ENCODE results near the gene FAM184B.
"Not testable (repeated sequence)": the region's sequence is repeated elsewhere in the genome, so short reads cannot be mapped to it uniquely, and the experiment has no call there.

The FAM184B gene

DNA sequence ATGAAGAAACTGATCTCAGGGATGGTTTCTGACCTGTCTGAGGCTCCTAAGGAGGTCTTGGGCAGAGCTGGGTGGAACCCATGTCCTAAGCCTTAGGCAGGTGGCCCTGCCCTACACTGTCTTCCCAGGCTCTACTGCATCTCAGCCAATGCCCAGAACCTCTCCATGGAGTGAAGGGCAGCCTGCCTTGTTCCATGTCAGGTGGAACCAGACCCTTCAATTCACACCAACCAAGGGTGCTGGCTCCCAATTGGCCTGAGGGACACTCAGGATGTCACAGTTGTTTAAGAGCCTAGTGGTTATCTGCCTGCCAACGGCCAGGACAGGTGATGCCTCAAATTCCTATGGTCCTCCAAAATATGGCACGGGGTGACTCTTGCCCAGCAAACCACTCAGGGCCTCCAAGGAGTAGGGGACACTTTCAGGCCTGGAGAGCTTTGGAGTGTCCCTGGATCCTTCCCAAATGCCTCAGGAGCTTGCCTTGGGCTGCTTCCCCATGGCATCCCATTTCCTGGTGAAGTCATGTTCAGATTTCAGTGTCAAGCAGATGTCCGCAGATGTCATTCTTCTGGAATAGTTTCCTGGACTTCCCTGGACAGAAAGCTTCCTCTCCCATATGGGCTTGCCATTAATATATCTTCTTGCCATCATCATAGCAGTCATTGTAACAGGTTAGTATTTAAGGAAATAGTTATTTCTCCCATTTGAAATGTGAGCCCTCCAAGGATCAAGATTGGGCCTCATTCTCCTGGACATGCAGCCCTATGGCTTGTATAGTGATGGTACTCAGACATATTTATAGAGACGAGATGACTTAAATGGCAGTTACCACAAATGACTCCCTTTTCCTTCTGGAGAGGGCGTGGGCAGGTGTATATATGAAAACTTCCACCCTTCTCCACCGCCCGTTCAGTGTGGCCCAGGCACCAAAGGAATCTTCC is 99.9 kb downstream of the FAM184B start:
- DNase-seq, result no peak

DNA sequence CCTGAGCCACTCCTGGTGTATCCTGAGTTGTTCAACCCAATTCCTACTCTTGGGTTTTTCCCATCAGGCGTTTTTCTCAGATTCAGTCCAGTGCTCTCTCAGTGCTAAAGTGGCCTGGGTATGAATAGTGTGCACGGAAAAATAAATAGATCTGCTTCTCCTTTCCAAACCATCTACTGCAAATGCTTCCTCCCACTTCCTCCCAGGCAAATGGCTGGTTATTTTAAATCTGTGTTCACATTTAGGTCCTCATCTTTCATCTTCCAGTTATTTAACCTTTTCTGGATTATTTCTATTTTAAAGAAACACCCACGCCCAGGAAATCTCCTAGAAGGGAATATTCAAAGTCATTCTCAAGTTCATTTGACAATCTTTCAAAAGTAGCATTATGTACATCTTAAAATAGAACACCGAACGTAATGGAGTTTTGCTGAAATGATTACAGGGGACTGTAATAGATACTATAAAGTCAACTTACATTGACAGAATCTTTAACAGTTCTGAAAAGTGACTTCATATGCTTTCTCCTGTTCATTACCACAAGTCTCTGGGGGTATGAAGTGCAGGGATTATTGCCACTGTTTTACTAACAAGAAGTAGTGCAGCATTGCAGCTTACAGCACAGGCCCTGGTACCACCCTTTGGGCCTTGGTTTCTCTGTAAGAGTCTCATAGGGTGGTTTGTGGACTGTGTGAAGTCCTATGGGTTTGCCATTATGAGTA is 100.7 kb downstream of the FAM184B start:
- DNase-seq, result no peak

DNA sequence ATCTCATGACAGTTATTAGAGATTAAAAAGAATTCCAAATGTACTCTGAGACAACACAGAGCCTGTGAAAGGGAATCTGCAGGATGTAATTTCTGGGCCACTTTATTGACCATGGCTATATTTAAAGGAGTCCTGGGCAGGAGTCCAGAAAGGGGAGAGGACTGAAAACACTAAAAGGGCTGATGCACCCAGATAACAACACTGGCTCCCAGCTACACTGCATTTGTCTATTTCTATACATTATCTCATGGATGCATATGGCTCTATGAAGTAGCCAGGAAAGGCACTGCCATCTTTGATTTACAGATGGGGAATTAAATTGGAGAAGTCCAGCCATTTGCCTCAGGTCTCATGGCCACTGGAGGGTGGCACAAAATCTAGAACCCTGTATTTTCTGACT is 111.0 kb downstream of the FAM184B start:
- no peak for DNase-seq

DNA sequence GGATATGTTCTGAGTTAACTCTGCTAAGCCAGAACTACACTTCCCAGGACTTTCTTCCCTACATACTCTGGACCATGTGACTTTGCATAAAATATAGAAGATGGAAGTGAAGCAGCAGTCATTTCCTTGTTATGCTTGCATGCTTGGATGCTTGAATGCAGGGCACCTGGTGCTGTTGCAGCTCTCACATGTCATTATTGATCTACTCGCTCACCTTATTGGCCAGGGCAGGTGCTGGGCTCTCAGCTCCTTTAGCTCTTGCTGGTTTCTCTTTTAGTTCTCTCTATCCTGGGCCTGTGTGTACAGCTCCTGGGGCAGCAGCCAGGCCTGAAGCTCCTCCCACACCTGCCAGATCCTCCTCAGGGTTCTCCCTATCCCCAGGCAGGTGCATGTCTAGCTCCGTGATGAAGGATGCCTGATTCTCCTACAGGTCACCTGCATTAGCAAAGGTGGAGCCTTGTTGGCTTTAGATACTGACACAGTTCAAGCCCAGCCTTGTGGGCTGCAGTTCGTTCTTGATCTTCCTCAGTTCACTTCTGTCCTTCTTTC is 113.7 kb downstream of the FAM184B start:
- peak; percentile 8 to 90 (median 33) for DNase-seq

DNA sequence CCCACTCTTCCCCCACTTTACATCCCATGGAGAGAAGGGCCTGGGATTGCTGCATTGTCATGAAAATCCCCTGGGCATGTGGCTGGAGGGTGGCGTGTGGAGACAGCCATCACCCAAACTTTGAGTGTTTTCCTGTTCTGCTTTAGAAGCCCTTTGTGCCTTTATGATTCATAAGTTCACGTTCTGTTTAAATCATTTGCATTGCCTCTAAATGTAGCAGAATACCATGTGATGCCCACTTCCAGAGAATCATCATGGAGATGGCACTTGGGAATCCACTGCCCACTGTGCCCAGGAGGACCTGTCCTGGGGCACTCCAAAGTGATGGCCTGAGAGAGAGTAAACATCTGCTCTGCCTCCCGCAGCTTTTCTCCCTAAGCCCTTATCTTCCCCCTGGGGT is 114.2 kb downstream of the FAM184B start:
- DNase-seq, result no peak

DNA sequence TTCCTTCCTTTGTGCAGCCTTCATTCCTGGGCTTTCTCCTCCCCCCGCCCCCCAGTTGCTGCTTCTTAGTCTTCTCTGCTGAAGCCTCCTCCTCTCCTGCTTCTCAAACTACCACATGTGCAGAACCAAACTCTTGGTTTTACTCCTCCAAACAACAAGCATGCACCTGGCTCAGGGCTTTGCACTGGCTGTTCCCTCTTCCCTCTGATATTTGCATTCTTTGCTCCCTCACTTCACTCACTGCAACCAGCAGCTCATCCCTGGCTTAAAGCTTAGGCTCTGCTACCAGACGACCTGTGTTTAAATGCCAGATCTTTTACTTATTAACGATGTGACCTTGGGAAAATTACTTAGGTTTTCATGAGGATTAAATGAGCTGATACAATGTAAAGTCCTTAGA is 115.6 kb downstream of the FAM184B start:
- DNase-seq, result no peak

DNA sequence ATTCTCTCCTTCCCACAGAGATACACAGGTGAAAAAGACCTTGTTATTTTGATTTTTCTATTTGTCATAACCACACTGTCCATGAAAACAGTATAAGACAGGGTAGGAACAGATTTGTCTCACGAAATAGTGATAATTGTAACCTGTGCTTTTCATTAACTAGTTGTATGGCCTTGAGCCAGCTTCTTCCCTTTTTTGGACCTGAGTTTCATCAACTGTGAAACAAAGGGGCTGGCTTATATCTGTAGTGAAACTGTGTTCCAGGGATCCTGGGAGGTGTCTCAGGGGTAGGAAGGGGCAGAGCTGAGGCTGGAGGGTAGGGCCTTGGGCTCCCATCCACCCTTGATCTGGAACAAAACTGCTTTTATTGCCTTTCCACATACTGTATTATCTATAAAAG is 116.1 kb downstream of the FAM184B start:
- no peak for DNase-seq

DNA sequence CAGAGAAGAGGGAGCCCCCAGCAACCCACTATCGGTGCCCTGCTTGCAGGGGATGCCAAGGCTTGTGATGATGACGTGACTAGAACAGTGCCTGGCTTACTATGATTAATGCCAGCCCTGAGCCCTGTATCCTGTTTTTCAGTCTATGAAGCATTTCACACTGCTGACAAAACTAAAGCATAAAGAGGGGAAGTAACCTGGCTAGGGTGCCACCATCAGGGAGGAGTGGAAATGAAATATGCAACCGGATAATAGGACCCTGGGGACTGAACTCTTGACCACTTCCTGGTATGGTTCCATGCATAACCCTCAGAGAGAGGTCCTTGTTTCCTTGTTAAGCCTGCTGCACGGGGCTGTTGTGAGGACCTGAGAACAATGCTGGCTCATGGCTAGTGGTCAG is 116.7 kb downstream of the FAM184B start:
- DNase-seq, result peak in 1 of 3 experiments; percentile 23

DNA sequence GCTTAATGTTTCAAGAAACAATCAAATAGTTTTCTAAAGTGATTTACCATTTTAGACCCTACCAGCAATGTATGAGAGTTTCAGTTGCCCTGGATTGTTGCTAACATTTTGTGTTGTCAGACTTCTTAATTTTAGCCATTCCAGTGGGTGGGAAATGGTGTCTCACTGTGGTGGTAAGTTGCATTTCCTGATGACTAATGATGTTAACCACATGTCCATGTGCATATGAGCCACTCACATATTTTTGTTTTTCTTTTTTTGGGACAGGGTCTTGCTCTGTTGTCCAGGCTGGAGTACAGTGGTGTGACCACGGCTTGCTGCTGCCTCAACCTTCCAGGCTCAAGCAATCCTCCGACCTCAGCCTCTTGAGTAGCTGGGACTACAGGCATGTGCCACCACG is 118.7 kb downstream of the FAM184B start:
- DNase-seq, result no peak

DNA sequence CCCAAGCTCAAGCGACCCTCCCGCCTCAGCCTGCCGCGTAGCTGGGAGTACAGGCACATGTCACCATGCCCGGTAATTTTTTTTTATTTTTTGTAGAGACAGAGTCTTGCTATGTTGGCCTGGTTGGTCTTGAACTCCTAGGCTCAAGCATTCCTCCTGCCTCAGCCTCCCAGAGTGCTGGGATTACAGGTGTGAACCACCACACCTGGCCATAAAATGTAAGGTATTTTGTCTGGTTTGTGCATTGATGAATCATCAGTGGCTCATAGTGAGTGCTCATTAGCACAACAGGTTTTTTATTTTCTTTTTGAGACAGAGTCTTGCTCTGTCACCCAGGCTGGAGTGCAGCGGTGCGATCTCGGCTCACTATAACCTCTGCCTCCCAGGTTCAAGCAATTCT is 122.2 kb downstream of the FAM184B start:
- not testable (repeated sequence) for DNase-seq

DNA sequence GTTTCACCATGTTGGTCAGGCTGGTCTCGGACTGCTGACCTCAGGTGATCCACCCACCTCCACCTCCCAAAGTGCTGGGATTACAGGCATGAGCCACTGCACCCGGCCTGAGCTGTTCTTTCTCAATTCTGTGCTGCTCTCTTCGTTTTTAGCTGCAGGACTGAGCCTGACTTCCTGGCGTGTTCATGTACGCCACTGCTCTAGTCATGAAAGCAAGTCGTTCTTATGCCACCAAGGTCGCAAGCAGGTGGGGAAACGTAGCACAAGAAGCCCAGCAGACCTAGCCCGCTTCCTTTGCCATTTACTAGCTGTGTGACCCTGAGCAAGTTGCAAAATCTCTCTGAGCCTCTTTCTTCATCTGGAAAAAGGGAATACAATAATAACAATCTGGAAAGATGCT is 123.6 kb downstream of the FAM184B start:
- DNase-seq, result no peak

DNA sequence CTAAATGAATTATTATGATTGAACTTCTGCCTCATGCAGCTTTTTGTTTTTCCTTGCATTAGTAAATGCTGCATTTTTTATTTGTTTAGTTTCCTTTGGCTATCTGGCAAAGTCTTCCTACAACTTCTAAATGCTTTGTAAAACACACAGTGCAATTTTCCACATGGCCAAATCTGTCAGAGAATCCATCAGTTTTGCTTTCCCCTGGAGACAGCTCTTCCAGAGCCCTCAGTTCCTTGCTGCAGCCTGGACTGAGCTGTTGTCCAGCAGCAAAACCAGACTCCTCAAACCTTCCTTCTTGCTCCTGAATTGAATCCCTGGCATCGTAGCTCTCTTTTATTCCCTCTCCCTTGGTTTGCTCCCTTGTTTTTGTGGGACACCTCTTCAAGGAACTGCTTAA is 124.3 kb downstream of the FAM184B start:
- no peak for DNase-seq

DNA sequence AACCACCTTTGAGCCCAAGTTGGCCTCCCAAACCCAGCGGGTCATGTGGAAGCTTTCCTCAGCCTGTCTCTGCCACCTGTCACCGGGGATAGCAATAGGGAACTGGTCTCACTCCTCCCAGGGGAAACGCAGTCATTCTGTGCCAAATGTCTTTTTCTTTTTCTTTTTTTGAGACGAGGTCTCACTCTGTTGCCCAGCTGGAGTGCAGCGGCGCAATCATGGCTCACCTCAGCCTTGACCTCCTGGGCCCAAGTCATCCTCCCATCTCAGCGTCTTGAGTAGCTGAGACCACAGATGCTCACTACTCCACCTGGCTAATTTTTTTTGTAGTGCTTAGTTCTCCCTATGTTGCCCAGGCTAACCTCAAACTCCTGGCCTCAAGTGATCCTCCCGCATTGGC is 126.7 kb downstream of the FAM184B start:
- DNase-seq, result no peak

DNA sequence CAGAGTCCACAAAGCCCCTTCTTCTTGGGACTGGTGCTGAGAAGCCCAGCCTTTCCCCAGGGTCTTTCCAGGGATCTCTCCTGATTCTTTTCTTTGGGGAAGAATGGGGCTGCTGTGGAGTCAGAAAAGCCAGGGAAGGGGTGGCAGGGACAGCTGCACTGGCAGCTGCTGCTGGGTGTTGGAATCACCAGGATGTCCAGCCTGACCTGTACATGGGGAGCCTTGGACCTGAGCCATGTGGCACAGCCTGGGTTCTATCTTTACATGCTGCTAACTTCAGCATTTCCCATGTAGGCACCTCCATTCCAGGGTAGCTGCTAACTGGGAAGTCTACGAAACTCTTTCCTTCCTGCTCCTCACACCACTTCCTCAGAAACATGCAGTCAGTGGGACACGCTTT is 131.0 kb downstream of the FAM184B start:
- no peak for DNase-seq

DNA sequence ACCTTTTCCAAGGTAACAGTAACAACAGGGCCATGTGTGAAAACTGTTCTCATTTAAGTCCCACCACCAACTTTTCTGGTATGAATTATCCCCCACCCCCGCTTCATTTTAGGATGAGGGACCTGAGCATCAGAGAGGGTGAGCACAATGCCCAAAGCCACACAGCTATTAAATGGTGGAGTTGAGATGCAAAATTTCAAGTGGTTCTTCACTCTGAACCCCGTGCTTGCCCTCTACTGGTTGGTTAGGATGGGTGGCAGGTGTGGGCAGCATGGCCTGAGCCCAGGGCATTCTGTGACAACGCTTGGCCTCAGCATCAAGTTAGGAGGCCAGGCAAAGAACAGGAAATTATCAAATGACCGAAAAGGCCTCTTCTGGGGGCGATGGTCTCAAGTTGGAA is 133.5 kb downstream of the FAM184B start:
- no peak for DNase-seq

DNA sequence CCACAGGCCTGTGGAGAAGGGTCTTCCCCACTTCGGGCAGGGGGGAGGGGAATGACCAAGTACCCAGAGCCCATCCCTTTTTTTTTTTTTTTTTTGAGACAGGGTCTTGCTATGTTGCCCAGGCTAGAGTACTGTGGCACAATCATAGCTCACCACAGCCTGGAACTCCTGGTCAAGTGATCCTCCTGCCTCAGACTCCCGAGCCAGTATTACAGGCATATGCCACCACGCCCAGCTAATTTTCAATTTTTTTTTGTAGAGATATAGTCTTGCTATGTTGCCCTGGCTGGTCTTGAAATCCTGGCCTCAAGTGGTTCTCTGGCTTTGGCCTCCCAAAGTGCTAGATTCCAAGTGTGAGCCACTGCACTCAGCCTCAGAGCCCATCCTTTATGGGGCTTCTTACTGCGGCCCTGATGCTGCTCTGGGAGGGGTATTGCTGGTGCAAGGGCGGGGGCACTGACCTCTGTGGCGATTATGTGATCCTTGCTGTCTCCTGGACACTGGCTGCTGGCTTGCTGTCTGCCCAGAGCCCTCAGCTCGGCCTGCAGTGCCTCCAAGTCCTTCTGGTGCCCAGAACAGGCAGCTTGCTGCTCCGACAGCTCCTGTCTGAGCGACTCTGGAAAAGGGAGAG is 134.1 kb downstream of the FAM184B start:
- DNase-seq, result no peak

DNA sequence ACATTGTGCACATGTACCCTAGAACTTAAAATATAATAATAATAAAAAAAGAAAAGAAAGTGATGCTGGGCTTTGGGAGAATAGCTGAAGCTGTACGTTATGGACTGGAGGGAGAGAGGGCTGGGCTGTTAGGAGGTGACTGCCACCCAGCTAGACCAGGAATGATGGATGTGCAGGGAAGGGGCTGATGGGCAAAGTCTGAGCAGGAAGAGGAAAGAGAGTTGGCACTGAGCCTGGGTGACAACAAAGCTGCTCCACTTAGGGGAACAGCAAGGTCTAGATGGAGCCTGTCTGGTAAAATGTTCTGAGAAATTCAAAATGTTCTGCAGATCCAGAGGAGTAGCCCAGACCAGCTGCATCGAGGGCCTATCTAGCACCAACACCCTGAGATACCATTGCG is 134.7 kb downstream of the FAM184B start:
- no peak for DNase-seq

DNA sequence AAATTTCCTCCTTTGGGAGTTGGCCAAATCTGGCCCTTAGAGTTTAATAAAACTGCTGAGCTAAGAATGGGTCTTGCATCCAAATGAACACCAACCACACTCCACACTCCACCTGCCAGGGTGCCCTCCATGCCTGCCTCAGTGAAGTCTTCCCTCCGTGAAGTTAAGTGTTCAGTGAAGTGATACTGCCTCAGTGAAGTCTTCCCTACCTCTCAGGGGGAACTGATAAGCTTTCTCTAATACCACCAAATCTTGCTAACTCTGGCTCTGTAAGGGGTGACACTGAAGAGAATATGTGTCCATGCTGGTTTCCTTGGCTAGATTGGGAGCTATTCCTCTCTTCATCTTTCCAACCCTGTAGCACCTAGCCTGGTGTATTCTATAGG is 139.0 kb downstream of the FAM184B start:
- no peak for DNase-seq

DNA sequence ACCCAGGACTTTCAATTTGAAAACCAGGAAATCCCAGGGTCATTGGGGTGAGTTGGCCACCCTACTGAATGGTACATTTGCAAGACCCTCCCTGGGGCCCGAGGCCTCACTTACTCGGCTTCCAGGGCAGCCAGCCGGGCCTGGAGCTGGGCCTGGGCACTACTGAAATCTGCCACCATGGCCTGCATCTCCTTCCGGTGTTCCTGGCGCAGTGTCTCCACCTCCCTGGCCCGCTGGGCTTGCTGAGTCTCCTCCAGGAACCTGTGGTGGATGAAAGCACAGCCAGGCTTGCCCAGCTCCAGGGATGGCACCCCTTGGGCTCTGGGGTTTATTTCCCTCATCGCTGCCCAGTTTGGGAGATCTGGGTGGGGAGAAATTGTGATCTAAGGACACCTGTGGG is 142.3 kb downstream of the FAM184B start:
- DNase-seq, result no peak

DNA sequence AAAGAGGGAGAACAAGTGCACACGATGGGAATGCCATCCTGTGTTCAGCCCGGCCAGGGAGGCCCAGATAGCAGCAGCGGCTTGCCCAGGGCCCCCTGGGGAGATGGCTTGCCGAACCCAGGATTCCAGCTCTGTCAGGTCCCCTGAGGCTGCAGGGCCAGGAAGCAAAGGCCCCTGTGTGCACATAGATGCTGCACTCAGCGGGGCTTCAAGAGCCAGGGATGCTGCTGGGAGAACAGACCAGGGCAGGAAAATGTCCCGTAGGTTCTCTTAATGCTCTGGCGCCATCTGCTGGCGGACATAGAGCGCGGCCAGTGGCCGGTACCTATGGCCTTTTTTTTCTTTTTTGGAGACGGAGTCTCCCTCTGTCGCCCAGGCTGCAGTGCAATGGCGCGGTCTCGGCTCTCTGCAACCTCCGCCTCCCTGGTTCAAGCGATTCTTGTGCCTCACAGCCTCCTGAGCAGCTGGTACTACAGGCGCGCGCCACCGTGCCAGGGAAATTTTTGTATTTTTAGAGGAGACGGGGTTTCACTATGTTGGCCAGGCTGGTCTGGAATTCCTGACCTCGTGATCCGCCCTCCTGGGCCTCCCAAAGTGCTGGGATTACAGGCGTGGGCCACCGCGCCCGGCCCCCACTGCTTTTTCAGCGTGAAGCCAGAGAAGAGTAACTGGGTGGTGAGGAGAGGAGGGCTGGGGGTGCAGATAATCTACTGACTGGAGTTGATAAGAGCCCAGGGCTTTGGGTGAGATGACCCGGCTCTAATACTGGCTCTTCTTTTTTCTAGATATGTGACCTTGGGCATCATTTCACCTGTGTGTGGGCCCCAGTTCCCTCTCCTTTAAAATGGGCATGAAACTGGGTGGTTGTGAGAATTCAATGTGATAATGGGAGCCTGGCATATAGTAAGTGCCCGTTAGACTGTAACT is 144.5 kb downstream of the FAM184B start:
- DNase-seq, result peak; percentile 24 to 76 (median 61)

DNA sequence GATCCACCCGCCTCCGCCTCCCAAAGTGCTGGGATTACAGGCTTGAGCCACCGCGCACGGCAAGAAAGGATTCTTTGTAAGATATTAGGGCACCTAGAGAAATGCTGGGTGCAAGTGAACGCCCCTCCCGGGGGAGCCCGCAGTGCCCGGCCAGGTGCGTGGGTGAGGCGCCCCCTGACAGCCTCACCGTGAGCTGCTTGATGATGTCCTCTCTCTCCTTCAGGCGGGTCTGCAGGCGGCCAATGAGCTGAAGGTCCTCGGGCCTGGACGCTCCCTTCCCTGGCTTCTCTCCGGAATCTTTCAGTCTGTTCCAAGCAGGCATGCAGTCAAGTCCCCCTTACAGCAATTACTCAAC is 145.1 kb downstream of the FAM184B start:
- no peak for DNase-seq

DNA sequence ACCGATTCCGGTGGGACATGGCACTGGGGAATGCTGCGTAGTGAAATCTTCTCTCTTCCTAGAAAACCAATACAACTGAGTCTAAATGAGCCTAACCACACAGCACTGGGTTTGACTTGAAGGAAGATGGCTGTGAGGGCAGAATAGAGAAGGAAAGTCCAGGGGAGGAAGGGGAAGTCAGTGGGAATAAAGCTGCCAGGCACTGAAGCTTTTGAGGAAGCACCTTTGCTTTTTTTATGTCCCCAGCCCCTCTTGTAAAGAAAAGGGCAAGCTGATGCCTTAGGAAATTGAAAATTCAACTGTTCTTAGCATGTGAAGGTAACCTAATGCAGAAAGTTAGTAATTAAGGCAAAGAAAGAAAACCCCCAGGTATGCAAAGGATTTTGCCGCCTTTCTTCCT is 146.4 kb downstream of the FAM184B start:
- no peak for DNase-seq

DNA sequence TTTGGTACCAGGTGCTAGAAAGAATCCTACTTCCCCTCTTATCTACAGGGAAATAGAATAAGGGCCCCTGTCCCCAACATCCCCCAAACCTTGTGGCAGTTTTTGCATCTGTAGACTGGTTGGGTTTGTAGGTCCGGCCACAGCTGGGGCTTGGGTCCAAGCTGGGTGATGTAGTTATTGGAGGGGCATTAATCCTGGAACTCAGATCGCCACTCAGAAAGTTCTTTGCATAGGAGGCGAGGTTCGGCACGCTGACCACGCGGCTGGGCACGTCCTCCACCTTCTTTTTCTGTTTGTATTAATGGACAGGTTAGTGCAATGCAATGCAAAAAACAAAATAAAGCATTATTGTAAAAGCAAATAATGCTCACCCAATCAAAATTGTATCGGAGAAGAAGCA is 147.8 kb downstream of the FAM184B start:
- no peak for DNase-seq
